Measurements from ENCODE around the gene JADE2. TPM values are rescaled to one million over a fixed set of nuclear protein-coding genes. Genes with fewer than 3 reads are reported as not detected.

JADE2 gene
- total and polyA plus RNA-seq, 2 of the 8 experiments (the other 6 are each of a cell fraction or from before 2014, with no cell fraction given) = 19.2 to 55.8 TPM

DNA sequence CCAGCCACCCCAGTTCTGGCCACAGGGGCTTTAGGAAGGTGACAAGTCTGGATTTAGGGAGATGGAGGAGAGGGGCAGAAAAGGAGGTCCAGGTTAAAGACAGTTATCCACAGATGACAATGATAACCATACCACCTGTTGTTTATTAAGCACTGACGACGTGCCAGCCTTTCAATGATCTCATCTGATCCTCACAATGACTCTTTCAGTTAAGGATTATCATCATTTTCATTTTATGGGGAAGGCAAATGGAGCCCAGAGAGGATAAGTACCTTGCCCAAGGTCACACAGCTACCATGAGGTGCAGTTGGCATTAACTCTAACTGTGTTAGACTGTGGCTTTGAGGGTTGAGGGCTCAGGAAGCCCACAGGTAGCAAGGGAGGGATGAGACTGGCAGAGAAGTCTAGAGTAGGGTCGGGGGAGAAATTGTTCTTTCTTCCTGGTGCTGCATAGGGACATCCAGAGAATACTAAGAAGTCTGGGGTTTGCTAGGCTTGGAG, 21.5 kb upstream of the JADE2 start (continued):
- TF ChIP-seq SIX5 (IDR thresholded peaks at IDR 0.05; ENCODE audit: low read depth, low read length) = no peak
- TF ChIP-seq EZH2 (IDR thresholded peaks at IDR 0.05; ENCODE audit: low read depth, low read length, severe bottlenecking) = no peak
- TF ChIP-seq ASH2L (IDR thresholded peaks at IDR 0.05; ENCODE audit: low read length) = no peak
- TF ChIP-seq SUZ12 (IDR thresholded peaks at IDR 0.05; ENCODE audit: low read length) = no peak
- TF ChIP-seq TAF7 (optimal IDR thresholded peaks at IDR 0.05; ENCODE audit: borderline replicate concordance, low read depth, low read length) = no peak

Measured in H1 (cell line).